Ascending aorta (tissue), 2 donors: Measurements from ENCODE around the gene TRIM7. TPM values are rescaled to one million over a fixed set of nuclear protein-coding genes. Genes with fewer than 3 reads are reported as not detected.

Experiments
- DNase-seq, 2 donors: peaks; one replicate each; pipeline ENCODE4 v3.0.0-alpha.2; 2019; ENCODE audit warnings: low spot score in 2 of 2
- H3K27ac ChIP-seq, 2 donors: fragments of 200-600 bp; sonication (generic); one replicate each; pipeline ENCODE4 v1.5.1; 2016 to 2017; ENCODE audit warnings: mild to moderate bottlenecking in 1 of 2
- H3K27me3 ChIP-seq: fragments of 200-600 bp; sonication (generic); one replicate; pipeline ENCODE4 v1.5.1; 2017
- H3K36me3 ChIP-seq, 2 donors: fragments of 200-600 bp; sonication (generic); one replicate each; pipeline ENCODE4 v1.5.1; 2016
- H3K4me1 ChIP-seq, 2 donors: fragments of 200-600 bp; sonication (generic); one replicate each; pipeline ENCODE4 v1.5.1; 2016 to 2017; ENCODE audit warnings: mild to moderate bottlenecking in 1 of 2
- H3K4me3 ChIP-seq, 2 donors: fragments of 200-600 bp; sonication (generic); one replicate each; pipeline ENCODE4 v1.5.1; 2016 to 2017; ENCODE audit warnings: mild to moderate bottlenecking in 1 of 2
- H3K9me3 ChIP-seq, 2 donors: fragments of 200-600 bp; sonication (generic); one replicate each; pipeline ENCODE4 v1.5.1; 2016
- intact Hi-C: fragments of 100-400 bp; cut with DNase I; formaldehyde crosslinking; loops from one replicate; pipeline ENCODE4 v1.15.1; 2023
- total RNA-seq: library from RNA; depleted of rRNA; stranded (reverse); fragments of >200 nt; gene quantifications from one replicate; pipeline ENCODE4 v1.1.0, GENCODE V29; 2016
- TF ChIP-seq, protein P1 (sequence below), 3 experiments: fragments of 200-600 bp in 2 of 3; fragments of 450-650 bp in 1 of 3; sonication (generic) in 2 of 3; IDR thresholded peaks; one replicate each; pipeline ENCODE4 v1.5.1; 2016 to 2019; ENCODE audit warnings: antibody characterized with exemption in 3 of 3, mild to moderate bottlenecking in 1 of 3, moderate library complexity in 1 of 3

The TRIM7 gene
- total RNA-seq, 1 donor from 2014 or later = 6.1 TPM

DNA sequence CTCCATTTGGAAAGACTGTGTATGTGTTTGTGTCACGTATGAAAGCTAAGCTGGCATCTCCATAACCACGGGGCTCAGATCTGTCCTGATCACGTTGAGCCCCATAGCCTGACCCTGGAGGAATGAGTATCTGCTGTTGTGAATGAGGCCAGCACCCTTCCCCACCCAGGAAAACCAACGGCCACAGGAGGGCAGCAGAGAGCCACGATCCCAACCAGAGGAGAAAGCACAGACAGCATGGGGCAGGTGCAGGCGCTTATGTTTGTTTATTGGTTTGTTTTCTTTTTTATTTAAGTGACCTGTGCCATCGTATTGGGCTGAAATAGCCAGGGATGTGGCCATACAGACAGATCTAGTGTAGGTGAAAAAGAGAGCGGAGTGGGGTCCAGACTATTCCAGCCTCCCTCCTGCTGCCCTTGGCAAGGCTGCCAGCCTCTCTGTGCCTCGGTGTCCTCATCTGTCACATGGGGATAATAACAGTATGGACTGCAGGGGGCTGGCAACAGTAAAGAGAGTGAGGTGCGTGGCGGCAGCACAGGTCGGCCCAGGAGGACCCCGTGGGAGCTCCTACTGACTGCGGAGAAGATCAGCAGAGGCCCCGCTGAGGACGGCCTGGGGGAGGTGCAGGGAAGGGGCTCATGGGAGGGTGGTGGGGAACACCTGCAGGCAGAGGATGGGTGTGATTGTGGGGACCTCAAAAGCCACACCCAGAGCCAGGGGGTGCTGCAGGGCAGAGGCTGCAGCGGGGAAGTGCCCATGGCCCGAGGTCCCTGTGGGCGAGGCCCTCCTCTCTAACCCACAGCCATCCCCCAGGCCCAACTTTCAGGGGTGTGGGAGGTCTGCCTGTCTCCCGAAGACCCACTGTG, 45.5 kb downstream of the TRIM7 start:
- no peaks in the 10 kb centered on the region for H3K36me3 ChIP-seq
- TF ChIP-seq, protein P1, sequence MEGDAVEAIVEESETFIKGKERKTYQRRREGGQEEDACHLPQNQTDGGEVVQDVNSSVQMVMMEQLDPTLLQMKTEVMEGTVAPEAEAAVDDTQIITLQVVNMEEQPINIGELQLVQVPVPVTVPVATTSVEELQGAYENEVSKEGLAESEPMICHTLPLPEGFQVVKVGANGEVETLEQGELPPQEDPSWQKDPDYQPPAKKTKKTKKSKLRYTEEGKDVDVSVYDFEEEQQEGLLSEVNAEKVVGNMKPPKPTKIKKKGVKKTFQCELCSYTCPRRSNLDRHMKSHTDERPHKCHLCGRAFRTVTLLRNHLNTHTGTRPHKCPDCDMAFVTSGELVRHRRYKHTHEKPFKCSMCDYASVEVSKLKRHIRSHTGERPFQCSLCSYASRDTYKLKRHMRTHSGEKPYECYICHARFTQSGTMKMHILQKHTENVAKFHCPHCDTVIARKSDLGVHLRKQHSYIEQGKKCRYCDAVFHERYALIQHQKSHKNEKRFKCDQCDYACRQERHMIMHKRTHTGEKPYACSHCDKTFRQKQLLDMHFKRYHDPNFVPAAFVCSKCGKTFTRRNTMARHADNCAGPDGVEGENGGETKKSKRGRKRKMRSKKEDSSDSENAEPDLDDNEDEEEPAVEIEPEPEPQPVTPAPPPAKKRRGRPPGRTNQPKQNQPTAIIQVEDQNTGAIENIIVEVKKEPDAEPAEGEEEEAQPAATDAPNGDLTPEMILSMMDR (IDR thresholded peaks at IDR 0.05) = peak; percentile 70 to 83 (median 75)
- no peaks in the 10 kb centered on the region for H3K27me3 ChIP-seq
- peak in 1 of 2 donors; percentile 89 for DNase-seq
- no peaks in the 10 kb centered on the region for H3K9me3 ChIP-seq
- H3K4me3 ChIP-seq = no peak overlapping the region
- H3K27ac ChIP-seq = peak overlapping the region in 1 of 2 donors; percentile 55
- peaks cover 0 to 3% of the 10 kb centered on the region in 2 donors for H3K4me1 ChIP-seq
- intact Hi-C loops = loop anchor here (1.0 to 5.0 kb wide), 3 partner anchors 25 to 375 kb away; no protein-coding TSS in a partner anchor

DNA sequence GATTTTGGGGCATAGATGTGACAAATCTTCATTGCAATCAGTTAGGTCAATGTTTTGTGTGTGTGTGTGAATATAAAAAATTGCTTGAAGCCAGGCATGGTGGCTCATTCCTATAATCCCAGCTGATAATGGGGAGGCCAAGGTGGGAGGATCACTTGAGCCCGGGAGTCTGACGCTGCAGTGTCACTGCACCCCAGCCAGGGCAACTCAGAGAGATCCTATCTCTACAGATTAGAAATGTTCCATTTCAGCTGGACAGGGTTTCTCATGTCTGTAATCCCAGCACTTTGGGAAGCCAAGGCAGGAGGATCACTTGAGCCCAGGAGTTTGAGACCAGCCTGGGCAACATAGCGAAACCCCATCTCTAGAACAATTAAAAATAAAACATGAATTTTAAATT, 46.1 kb downstream of the TRIM7 start:
- no peak overlapping the region for H3K4me3 ChIP-seq
- peaks cover 0 to 3% of the 10 kb centered on the region in 2 donors for H3K4me1 ChIP-seq
- H3K27me3 ChIP-seq = no peaks in the 10 kb centered on the region
- H3K9me3 ChIP-seq = no peaks in the 10 kb centered on the region
- no peak for DNase-seq
- H3K27ac ChIP-seq = no peak overlapping the region
- intact Hi-C loops = loop anchor here (1.0 kb wide), 2 partner anchors 25 to 375 kb away; no protein-coding TSS in a partner anchor
- H3K36me3 ChIP-seq = no peaks in the 10 kb centered on the region
- TF ChIP-seq, protein P1 (IDR thresholded peaks at IDR 0.05) = no peak

DNA sequence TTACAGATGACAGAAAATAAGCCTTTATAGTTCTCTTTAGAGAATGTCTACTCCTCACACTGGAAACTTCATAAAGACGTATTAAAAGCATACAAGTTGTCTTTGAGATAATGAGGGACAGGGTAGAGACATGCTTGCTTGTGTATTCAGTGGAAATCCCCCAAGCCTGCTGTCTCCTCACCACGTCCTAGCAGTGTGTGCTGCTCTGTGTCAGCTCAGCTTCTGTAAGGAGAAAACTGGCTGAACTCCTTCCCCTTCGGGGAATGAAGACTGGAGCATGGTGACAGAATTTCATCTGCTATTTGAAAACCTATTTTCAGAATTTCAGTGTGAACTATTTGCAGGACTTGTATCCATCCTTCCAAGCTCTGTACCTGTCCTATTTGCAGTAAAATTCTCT, 48.2 kb downstream of the TRIM7 start:
- H3K27me3 ChIP-seq = no peaks in the 10 kb centered on the region
- no peak overlapping the region for H3K4me3 ChIP-seq
- TF ChIP-seq, protein P1 (IDR thresholded peaks at IDR 0.05) = no peak
- no peak for DNase-seq
- H3K27ac ChIP-seq = no peak overlapping the region
- H3K36me3 ChIP-seq = no peaks in the 10 kb centered on the region
- H3K4me1 ChIP-seq = peaks cover 0 to 3% of the 10 kb centered on the region in 2 donors
- intact Hi-C loops = no loop called here
- no peaks in the 10 kb centered on the region for H3K9me3 ChIP-seq

DNA sequence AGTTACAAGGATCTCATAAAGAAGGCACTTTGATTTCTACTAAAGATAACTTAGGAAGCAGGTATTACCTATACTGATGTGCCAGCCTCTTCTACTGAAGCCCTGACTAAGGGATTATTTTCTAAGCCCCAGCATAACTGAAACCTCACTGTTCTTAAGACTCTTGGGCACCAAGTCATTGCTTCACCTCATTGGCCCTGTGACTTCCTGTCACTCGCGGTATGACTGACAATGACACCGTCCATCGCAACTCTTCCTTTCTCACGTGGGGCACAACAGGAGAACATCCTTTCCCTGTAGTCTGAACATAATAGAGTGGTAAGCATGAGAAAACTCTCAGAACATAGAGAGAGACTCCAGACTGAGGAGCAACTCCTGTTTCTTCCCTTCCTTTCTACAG, 51.2 kb downstream of the TRIM7 start:
- no peak for DNase-seq
- intact Hi-C loops = no loop called here
- Histone ChIP-seq H3K36me3 (no peaks in the 10 kb centered on the region), H3K4me3 (no peak overlapping the region), H3K9me3 (no peaks in the 10 kb centered on the region), H3K27me3 (no peaks in the 10 kb centered on the region), H3K4me1 (no peaks in the 10 kb centered on the region), H3K27ac (no peak overlapping the region)
- TF ChIP-seq, protein P1 (IDR thresholded peaks at IDR 0.05) = no peak

DNA sequence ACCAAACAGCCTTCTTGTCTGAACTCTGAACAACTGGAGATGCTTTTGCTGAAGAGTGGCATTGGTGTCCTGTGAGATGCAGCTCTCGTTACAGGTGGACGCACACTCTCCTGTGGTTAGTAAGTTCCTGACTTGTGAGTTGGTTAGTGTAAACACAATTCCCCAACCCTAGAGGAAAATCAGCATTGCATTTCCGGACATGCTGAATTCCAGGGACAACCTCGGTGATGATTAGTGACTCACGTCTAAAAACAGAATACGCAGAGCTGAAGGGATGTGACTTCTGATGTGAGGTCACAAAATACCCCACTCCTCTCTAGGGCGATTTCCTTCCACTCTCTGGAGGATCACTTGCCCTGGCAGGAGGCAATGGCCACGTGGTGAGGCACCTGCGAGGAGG, 52.6 kb downstream of the TRIM7 start:
- no peak for DNase-seq
- no peaks in the 10 kb centered on the region for H3K9me3 ChIP-seq
- no peaks in the 10 kb centered on the region for H3K36me3 ChIP-seq
- no peak overlapping the region for H3K4me3 ChIP-seq
- TF ChIP-seq, protein P1 (IDR thresholded peaks at IDR 0.05) = no peak
- H3K4me1 ChIP-seq = no peaks in the 10 kb centered on the region
- intact Hi-C loops = no loop called here
- no peak overlapping the region for H3K27ac ChIP-seq
- H3K27me3 ChIP-seq = no peaks in the 10 kb centered on the region
